VCaP (cell line): ENCODE results near the gene GPR4.

ENCODE experiments used
- H3K27ac ChIP-seq: fragments of 450-650 bp; 2 replicates; pipeline ENCODE4 v1.5.1; 2017
- CTCF ChIP-seq: fragments of 450-650 bp; conservative IDR thresholded peaks from 2 replicates; pipeline ENCODE4 v1.5.1; 2017; ENCODE audit warnings: mild to moderate bottlenecking, moderate library complexity

Gene GPR4

GRCh38 chr19:45643024-45643926 is 41.3 kb upstream of the GPR4 start:
- TF ChIP-seq CTCF: peak; percentile 99
- peak overlapping the region; percentile 79 for H3K27ac ChIP-seq

GRCh38 chr19:45641274-45642105 is 39.5 kb upstream of the GPR4 start:
- H3K27ac ChIP-seq: peak overlapping the region; percentile 79

GRCh38 chr19:45640849-45641273 is 38.8 kb upstream of the GPR4 start:
- H3K27ac ChIP-seq: peak overlapping the region; percentile 79
- TF ChIP-seq CTCF: no peak

More at GRCh38 chr19:45641274-45642105, 39.5 kb upstream of the GPR4 start:
- no peak for TF ChIP-seq CTCF

- peak; percentile 50 for TF ChIP-seq CTCF
- H3K27ac ChIP-seq: peak within 1 kb of the TSS; percentile 69; the same call in 1 of the 2 replicates
Measured at GRCh38 chr19:45638930-45639729, 37.1 kb upstream of the GPR4 start, which contains the start of gene EML2. Gene EML2 (minus strand): TSS chr19:45639397. CDS start chr19:45639376, 21 bp downstream.

- H3K27ac ChIP-seq: peak overlapping the region; percentile 69; the same call in 1 of the 2 replicates
- TF ChIP-seq CTCF: no peak
Measured at GRCh38 chr19:45637890-45638667, 36.1 kb upstream of the GPR4 start.

DNA sequence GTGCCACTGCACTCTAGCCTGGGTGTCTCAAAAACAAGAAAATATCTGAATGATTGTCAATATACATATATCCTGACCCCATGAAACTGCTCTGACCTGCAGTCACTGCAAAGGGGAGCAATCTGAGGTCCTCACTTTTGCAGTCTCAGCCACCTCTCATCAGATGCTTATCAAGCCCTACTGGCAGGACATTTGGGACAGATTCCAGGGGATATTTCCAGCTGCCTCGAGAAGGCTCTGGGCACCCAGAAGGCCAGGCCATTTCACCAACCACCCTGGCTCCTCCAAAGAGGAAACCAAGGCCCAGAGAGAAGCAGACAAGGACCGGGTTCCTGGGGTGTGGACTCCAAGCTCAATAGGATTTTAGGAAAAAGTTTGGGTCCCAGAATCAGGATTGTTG is 34.9 kb upstream of the GPR4 start:
- H3K27ac ChIP-seq: no peak overlapping the region
- no peak for TF ChIP-seq CTCF
